HG02970 (cell line): ENCODE data around the gene TXNDC11.

ENCODE experiments used
- ATAC-seq: cut with Tn5 transposase; IDR thresholded peaks from one replicate; pipeline ENCODE4 v1.9.1; 2021; ENCODE audit warnings: mild to moderate bottlenecking, moderate library complexity, moderate number of reproducible peaks; ENCODE audit not compliant: unreplicated experiment, low FRiP score

Gene TXNDC11

GRCh38 chr16:11634312-11634711 lies 108.3 kb downstream of the TXNDC11 start:
- no peak for ATAC-seq

DNA sequence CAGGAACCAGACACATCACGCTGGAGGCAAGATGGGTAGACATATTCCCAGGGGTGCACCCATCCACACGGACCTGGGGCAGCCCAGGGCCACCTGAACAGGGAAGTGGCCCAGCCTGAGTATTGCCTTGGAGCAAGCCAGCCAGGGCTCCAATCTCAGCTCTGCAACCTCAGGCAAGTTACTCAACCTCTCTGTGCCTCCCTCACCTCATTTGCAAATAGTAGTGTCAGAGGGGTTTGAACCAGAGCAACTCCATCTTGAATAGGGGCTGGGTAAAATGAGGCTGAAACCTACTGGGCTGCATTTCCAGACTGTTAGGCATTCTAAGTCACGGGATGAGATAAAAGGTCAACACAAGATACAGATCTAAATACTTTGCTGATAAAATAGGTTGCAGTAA lies 109.5 kb downstream of the TXNDC11 start:
- ATAC-seq, result no peak

DNA sequence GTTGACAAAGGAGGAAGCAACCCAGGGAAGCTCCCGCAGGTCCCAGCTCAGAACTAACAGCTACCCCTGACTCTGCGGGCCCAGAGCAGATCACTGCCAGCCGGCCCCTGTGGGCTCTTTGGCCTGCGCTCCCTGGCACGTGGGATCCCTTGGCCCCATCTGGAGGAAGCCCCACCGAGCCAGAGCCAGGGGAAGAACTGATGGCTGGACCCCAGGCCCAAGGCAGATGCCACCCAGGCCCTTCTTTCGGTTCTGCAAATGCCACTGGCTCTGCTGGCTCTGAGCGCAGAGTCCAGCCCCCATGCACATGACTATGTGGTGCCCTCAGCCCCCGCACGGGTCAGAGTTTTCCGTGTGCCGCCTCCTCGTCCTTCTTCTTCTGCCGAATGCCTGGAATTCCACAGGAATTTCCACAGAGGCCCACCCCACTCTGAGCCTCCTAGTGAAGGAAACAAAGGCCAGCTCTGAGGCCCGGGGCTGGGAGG lies 110.2 kb downstream of the TXNDC11 start:
- ATAC-seq, result no peak

GRCh38 chr16:11631214-11631613 lies 111.4 kb downstream of the TXNDC11 start:
- ATAC-seq, result no peak

DNA sequence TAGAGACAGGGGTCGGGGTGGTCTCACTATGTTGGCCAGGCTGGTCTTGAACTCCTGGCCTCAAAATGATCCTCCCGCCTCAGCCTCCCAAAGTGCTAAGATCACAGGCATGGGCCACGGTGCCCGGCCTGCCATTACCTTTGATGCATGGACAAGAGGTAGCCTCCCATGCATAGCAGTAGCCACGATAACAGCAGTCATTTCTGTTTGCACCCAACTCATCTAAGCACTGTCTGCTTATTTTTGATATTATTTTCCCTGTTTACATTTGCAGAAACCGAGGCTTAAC lies 111.9 kb downstream of the TXNDC11 start:
- ATAC-seq, result no peak

DNA sequence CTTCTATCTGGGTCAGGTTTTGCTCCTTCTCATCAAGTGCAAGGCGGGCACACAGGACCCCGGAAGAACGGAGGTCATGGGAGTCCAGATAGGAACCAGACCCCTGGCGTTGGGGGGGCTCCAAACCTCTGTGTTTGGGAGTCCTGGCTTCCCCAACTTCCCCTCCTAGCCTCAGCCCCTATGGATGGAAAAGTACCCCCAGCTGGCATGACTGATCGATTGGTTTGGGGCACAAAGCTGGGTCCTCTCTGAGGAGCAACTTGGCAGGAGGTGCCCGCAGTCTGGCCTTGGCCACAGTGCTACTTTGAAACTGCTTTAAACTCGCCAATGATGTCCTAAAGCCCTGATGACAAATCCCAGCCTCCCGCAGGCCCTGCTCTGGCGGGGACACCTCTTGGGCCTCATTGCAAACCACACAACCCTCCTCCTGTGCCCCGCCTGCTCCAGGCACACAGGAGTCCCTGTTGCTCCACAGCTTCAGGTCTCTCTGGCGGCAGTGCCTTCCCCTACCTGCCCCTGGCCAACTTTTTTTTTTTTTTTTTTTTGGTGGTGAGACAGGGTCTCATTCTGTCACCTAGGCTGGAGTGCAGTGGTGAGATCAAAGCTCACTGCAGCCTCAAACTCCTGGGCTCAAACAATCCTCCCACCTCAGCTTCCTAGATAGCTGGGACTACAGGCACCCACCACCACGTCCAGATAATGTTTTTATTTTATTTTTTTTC lies 112.5 kb downstream of the TXNDC11 start:
- no peak for ATAC-seq
